HG03066 (cell line): Measurements from ENCODE around the gene ZC3H13.

Source experiments
- ATAC-seq: cut with Tn5 transposase; IDR thresholded peaks from one replicate; pipeline ENCODE4 v1.9.1; 2021; ENCODE audit warnings: low read depth; ENCODE audit not compliant: unreplicated experiment

Gene ZC3H13

GRCh38 chr13:46062185-46062584 lies 9.6 kb upstream of the ZC3H13 start:
- ATAC-seq: no peak

- no peak for ATAC-seq
Measured at GRCh38 chr13:46059405-46059804, 6.9 kb upstream of the ZC3H13 start.

DNA sequence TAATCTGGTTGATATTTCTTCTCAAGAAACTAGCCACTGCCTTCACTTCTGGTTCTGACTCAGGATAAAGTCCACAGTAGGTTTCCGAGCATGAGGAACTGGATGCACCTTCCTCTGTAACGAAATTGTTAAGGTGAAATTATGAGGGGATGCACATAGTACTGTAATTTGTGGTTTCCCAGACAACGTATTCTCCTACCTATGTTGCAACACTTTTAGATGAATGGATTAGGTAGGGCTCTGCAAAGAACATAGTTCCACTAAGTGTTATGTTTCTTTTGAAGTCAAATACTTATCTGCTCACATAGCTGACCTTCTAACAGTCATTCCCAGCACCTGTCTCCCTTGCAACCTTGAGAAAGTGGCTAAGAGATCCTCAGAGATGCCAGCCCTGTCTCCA lies 5.7 kb upstream of the ZC3H13 start:
- ATAC-seq: no peak

GRCh38 chr13:46057256-46058015 lies 4.9 kb upstream of the ZC3H13 start:
- ATAC-seq: no peak

- no peak for ATAC-seq
Measured at GRCh38 chr13:46053162-46054012, 841 bp upstream of the ZC3H13 start.

DNA sequence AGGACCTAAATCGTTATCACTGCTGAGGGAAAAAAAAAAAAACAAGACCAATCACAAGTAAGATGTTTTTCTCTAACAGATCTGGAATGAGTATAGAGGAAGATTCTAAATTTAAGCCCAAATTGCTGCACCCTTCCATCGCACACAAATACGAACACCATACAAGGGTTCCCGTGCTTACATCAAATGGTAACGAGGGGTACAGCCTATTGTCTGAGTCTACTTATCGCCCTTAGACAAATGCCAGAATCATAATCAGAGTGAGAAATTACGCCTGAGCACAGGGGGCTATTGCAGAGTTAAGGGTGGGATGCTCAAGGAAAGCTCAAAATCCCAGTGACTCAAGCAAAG lies 603 bp downstream of the ZC3H13 start:
- ATAC-seq: peak; percentile 7

GRCh38 chr13:46050771-46051170 lies 1.8 kb downstream of the ZC3H13 start:
- ATAC-seq: no peak

- no peak for ATAC-seq
Measured at GRCh38 chr13:46045424-46045823, 7.1 kb downstream of the ZC3H13 start.

- ATAC-seq: no peak
Measured at GRCh38 chr13:46043647-46044046, 8.9 kb downstream of the ZC3H13 start.

GRCh38 chr13:46041419-46041839 lies 11.1 kb downstream of the ZC3H13 start:
- ATAC-seq: no peak

DNA sequence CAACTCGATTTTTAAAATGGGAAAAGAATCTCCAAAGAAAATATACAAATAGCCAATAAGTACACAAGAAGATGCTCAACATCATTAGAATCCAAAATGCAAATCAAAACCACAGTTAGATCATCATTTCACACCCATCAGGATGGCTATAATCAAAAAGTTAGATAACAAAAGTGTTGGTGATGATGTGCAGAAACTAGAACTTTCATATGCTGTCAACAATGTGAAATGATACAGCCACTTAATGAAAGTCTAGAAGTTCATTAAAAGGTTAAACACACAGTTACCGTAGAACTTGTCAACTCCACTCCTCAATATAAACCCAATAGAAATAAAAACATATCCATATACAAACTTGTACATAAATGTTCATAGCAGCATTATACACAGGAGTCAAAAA lies 11.8 kb downstream of the ZC3H13 start:
- ATAC-seq: no peak

- no peak for ATAC-seq
Measured at GRCh38 chr13:46039411-46040182, 12.9 kb downstream of the ZC3H13 start.

GRCh38 chr13:46038296-46038695 lies 14.2 kb downstream of the ZC3H13 start:
- no peak for ATAC-seq

GRCh38 chr13:46035066-46035465 lies 17.5 kb downstream of the ZC3H13 start:
- ATAC-seq: no peak

GRCh38 chr13:46032341-46032740 lies 20.2 kb downstream of the ZC3H13 start:
- no peak for ATAC-seq

GRCh38 chr13:46031581-46032263 lies 20.8 kb downstream of the ZC3H13 start:
- no peak for ATAC-seq

GRCh38 chr13:46025157-46025556 lies 27.4 kb downstream of the ZC3H13 start:
- no peak for ATAC-seq

- ATAC-seq: no peak
Measured at GRCh38 chr13:46022481-46022880, 30.1 kb downstream of the ZC3H13 start.

- no peak for ATAC-seq
Measured at GRCh38 chr13:46016216-46016615, 36.3 kb downstream of the ZC3H13 start.

DNA sequence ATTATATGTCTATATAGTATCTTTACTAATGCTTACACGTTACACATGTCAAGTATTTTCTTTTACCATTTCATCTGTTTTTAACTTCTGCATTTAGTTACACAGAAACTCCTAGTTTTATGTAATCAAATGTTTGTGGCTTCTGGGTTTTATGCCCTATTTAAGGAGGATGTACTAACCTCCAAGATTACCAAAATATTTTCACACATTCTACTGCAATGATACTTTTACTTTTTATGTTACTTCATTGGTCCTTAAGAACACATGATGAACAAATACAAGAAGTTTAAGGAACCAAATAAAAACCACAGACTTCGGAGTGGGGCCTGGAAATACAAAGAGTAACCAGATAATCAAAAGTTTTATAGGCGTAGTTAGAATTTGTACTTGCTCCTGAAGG lies 37.2 kb downstream of the ZC3H13 start:
- ATAC-seq: no peak

GRCh38 chr13:46012404-46012803 lies 40.1 kb downstream of the ZC3H13 start:
- ATAC-seq: no peak
